ACC112 (cell line): Measurements from ENCODE around the gene SERGEF.

ENCODE experiments used
- H2AFZ ChIP-seq: fragments of 200-600 bp; sonication (generic); one replicate; pipeline ENCODE4 v1.6.0; 2017; ENCODE audit warnings: antibody characterized with exemption, low read length; ENCODE audit not compliant: unreplicated experiment
- H3K27ac ChIP-seq: fragments of 200-600 bp; sonication (generic); 2 replicates; pipeline ENCODE4 v1.5.1; 2014; ENCODE audit warnings: low read depth, mild to moderate bottlenecking, antibody characterized with exemption, low read length, moderate library complexity
- H3K27me3 ChIP-seq: fragments of 200-600 bp; sonication (generic); 2 replicates; pipeline ENCODE4 v1.6.1; 2014; ENCODE audit warnings: mild to moderate bottlenecking, antibody characterized with exemption, low read length, moderate library complexity, mixed read lengths; ENCODE audit not compliant: insufficient read depth
- H3K36me3 ChIP-seq: fragments of 200-600 bp; sonication (generic); 2 replicates; pipeline ENCODE4 v1.6.1; 2016; ENCODE audit warnings: mild to moderate bottlenecking, antibody characterized with exemption, low read length, moderate library complexity, mixed read lengths; ENCODE audit not compliant: insufficient read depth
- H3K4me1 ChIP-seq: fragments of 200-600 bp; sonication (generic); one replicate; pipeline ENCODE4 v1.6.1; 2016; ENCODE audit warnings: low read length, mixed read lengths; ENCODE audit not compliant: insufficient read depth, unreplicated experiment, control insufficient read depth
- H3K4me3 ChIP-seq: fragments of 200-600 bp; sonication (generic); 2 replicates; pipeline ENCODE4 v1.5.1; 2014; ENCODE audit warnings: mild to moderate bottlenecking, low read depth, low read length
- H3K79me2 ChIP-seq: fragments of 200-600 bp; sonication (generic); one replicate; pipeline ENCODE4 v1.6.0; 2016; ENCODE audit warnings: low read length; ENCODE audit not compliant: control insufficient read depth, unreplicated experiment, insufficient read depth

SERGEF gene

GRCh38 chr11:17846852-17847453 lies 165.9 kb downstream of the SERGEF start:
- Histone ChIP-seq H2AFZ (no peak overlapping the region), H3K4me1 (peaks cover 11% of the 10 kb centered on the region), H3K27ac (no peak overlapping the region)

GRCh38 chr11:17845431-17845881 lies 167.4 kb downstream of the SERGEF start:
- H3K27me3 ChIP-seq: no peaks in the 10 kb centered on the region
- no peaks in the 10 kb centered on the region for H3K79me2 ChIP-seq
- H2AFZ ChIP-seq: no peak overlapping the region
- H3K36me3 ChIP-seq: no peaks in the 10 kb centered on the region
- peaks cover 11% of the 10 kb centered on the region for H3K4me1 ChIP-seq
- no peak overlapping the region for H3K4me3 ChIP-seq
- H3K27ac ChIP-seq: peak overlapping the region; percentile 28; the same call in 1 of the 2 replicates

More at GRCh38 chr11:17846852-17847453, 165.9 kb downstream of the SERGEF start:
- Histone ChIP-seq H3K36me3 (no peaks in the 10 kb centered on the region), H3K79me2 (no peaks in the 10 kb centered on the region), H3K4me3 (no peak overlapping the region), H3K27me3 (no peaks in the 10 kb centered on the region)

DNA sequence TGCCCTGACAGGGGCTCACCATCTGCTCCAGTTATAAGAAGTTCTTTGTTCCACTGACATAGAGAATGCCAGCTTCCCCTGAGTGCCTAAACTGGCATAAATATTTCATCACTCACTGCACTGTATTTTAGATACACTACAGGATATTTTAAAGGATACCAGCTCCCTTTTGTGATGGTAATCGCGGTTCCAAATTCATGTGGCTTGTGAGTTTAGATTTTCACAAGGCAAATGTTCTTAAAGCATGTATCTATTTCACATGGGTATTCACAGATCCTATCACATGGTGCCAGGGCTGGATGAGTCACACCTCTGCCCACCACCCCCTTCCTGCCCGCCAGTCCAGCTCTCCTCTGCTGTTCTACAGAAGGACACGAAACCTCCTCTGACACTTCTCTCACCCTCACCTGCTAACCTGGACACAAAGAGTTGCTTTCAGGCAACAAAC lies 172.7 kb downstream of the SERGEF start:
- H2AFZ ChIP-seq: no peak overlapping the region
- H3K27me3 ChIP-seq: no peaks in the 10 kb centered on the region
- H3K79me2 ChIP-seq: no peaks in the 10 kb centered on the region
- no peak overlapping the region for H3K4me3 ChIP-seq
- no peaks in the 10 kb centered on the region for H3K36me3 ChIP-seq
- no peak overlapping the region for H3K27ac ChIP-seq
- peaks cover 6% of the 10 kb centered on the region for H3K4me1 ChIP-seq

DNA sequence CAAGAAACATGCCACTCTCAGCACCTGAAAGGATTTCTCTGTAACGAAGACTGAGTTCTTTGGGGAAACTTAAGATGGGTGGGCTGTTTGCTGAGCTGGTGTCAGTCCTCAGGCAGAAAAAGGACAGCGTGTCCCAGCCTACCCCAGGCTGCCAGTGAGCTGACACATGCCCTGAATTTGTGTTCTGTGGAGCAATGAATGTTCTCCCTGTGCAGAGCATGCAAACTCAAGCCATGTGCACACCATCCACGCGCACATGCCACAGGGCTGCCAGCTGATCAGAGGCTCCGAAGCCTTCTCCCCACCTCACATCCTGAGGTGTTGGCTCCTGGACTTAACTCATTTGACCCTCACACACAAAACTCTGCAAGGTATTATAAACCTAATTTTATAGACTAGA lies 173.4 kb downstream of the SERGEF start:
- H3K27ac ChIP-seq: no peak overlapping the region
- H3K27me3 ChIP-seq: no peaks in the 10 kb centered on the region
- no peaks in the 10 kb centered on the region for H3K36me3 ChIP-seq
- no peak overlapping the region for H2AFZ ChIP-seq
- no peak overlapping the region for H3K4me3 ChIP-seq
- peaks cover 4% of the 10 kb centered on the region for H3K4me1 ChIP-seq
- no peaks in the 10 kb centered on the region for H3K79me2 ChIP-seq

GRCh38 chr11:17838102-17838501 lies 174.7 kb downstream of the SERGEF start:
- Histone ChIP-seq H2AFZ (no peak overlapping the region), H3K36me3 (no peaks in the 10 kb centered on the region), H3K27me3 (no peaks in the 10 kb centered on the region), H3K79me2 (no peaks in the 10 kb centered on the region), H3K4me1 (peaks cover 4% of the 10 kb centered on the region), H3K27ac (no peak overlapping the region), H3K4me3 (no peak overlapping the region)

GRCh38 chr11:17831883-17832282 lies 181.0 kb downstream of the SERGEF start:
- no peak overlapping the region for H2AFZ ChIP-seq
- H3K79me2 ChIP-seq: no peaks in the 10 kb centered on the region
- no peaks in the 10 kb centered on the region for H3K36me3 ChIP-seq
- H3K27ac ChIP-seq: no peak overlapping the region
- peaks cover 2% of the 10 kb centered on the region; the same call in 1 of the 2 replicates for H3K27me3 ChIP-seq
- no peak overlapping the region for H3K4me3 ChIP-seq
- H3K4me1 ChIP-seq: no peaks in the 10 kb centered on the region

DNA sequence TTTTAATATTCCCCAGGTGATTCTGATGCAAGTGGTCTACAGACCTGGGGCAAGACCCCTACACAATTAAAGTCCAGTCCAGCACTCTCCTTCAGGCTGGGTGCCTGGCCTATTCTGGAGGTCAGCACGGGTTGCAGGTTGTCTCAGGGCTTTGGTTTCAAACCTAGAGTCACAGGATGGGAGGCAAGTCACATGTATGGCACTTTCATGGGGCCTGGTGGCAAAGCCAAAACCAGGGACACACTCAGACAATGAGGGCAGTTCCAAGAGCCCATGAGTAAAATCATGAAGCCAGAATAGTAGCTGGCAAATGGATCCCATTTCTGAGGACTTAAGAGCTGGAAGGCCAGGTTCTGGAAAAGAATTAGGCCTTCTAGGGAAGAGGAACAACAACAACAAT lies 181.6 kb downstream of the SERGEF start:
- Histone ChIP-seq H3K27me3 (peaks cover 2% of the 10 kb centered on the region; the same call in 1 of the 2 replicates), H3K79me2 (no peaks in the 10 kb centered on the region)

DNA sequence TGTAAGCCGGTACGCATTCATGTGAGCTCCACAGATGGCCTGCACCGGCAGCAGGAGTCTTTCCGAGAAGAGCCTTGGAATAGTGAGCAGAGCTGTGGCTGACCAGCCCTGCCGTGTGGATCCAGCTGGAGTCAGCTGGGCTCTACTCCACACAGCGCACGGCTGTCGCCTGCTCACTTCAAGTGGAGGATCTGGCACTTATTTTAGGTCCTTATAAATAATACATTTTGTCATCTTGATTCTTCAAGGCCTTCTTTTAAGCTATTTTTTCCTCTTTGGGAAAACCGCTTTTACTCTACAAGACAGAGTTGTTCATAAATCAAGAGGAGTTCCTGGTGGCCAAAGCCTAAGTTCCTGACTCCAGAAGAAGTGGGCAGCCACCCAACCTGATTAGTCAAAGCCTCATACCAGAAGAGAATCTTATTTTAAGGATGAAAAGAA lies 184.5 kb downstream of the SERGEF start:
- Histone ChIP-seq H3K4me1 (no peaks in the 10 kb centered on the region), H2AFZ (no peak overlapping the region), H3K36me3 (no peaks in the 10 kb centered on the region), H3K27ac (no peak overlapping the region), H3K27me3 (peaks cover 2% of the 10 kb centered on the region; the same call in 1 of the 2 replicates), H3K4me3 (no peak overlapping the region), H3K79me2 (no peaks in the 10 kb centered on the region)

More for the DNA sequence above, 181.6 kb downstream of the SERGEF start:
- no peak overlapping the region for H2AFZ ChIP-seq
- no peak overlapping the region for H3K4me3 ChIP-seq
- no peaks in the 10 kb centered on the region for H3K4me1 ChIP-seq
- H3K27ac ChIP-seq: no peak overlapping the region
- H3K36me3 ChIP-seq: no peaks in the 10 kb centered on the region

DNA sequence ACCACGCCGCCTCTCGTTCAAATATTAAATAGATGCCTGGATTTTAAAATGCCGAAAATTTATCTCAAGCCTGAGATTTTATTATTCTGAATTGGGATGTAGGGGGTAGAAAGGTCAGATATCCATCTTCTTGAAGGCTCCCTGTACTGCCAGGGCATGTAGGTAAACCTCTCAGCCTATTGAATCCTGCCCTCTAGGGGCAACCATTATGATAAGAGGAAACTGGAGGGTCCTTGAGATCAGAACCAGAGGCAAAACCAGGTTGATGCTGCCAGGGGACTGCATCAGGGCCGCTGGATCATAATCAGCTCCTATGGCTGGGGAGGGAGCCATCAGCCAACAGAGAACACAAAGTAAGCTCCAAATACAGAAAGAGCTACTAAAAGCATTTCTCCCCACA lies 185.8 kb downstream of the SERGEF start:
- Histone ChIP-seq H3K4me1 (peaks cover 7% of the 10 kb centered on the region), H2AFZ (no peak overlapping the region), H3K27me3 (peaks cover 2% of the 10 kb centered on the region; the same call in 1 of the 2 replicates), H3K4me3 (no peak overlapping the region), H3K36me3 (no peaks in the 10 kb centered on the region), H3K27ac (no peak overlapping the region), H3K79me2 (no peaks in the 10 kb centered on the region)

DNA sequence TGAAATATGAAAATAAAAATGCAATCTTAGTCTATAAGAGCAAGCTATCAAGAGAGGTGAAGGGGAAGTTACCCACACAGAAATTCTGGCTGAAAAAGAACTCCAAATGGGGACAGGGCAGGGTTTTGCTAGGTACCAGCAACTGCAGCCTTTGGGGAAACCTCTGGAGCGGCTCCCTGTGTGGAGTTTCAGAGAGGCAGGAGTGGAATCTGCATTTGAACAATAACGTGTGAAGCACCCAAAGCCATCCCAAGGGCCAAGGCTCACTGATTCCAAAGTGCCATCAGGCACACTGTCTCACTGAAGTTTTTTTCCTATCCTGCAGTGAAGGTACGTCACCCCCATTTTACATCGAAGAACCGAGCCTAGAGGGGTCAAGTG lies 190.5 kb downstream of the SERGEF start:
- Histone ChIP-seq H3K36me3 (no peaks in the 10 kb centered on the region), H2AFZ (no peak overlapping the region), H3K27ac (no peak overlapping the region), H3K4me3 (no peak overlapping the region), H3K79me2 (no peaks in the 10 kb centered on the region), H3K4me1 (peaks cover 12% of the 10 kb centered on the region), H3K27me3 (no peaks in the 10 kb centered on the region)

DNA sequence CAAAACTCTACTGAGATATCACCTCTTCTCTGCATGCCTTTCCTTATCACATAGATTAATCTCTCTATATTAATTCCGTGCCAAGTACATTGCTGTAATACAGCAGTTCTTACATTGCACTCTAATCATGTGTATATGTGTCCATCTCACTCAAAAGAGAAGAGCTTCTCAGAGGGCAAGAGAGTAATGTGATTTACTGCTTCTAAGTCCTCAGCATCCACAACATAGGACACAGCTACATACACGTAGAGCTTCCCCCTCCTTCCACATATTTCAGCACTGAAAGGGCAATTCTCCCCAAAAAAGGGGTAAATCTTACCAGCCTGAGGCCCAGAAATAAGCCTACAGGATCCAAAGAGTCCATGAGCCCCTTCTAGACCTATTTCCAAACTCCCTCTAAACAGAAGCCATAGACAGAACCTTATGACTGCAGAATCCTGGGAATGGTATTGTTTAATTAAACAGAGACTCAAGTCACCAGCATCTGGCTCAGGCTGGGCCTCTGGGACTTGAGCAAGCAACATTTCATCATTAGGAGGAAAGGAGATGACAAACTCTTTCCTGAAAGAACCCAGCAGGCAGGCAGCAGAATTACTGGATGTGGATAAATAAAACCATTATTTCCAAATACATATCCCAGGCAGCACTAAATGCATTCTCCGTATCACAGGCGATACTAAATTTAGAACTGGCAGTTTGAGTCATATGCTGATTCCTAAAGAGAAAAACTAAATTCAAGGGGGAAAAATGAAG lies 191.0 kb downstream of the SERGEF start:
- H3K79me2 ChIP-seq: no peaks in the 10 kb centered on the region
- H3K27ac ChIP-seq: no peak overlapping the region
- no peaks in the 10 kb centered on the region for H3K27me3 ChIP-seq
- peaks cover 12% of the 10 kb centered on the region for H3K4me1 ChIP-seq
- H3K36me3 ChIP-seq: no peaks in the 10 kb centered on the region
- no peak overlapping the region for H3K4me3 ChIP-seq
- H2AFZ ChIP-seq: no peak overlapping the region
